ENCODE data around the gene ZNF485. TPM values are rescaled to one million over a fixed set of nuclear protein-coding genes. Genes with fewer than 3 reads are reported as not detected.

The ZNF485 gene
- total and polyA plus RNA-seq, 8 donors: 1.9 to 5.3 (median 4.9) TPM

DNA sequence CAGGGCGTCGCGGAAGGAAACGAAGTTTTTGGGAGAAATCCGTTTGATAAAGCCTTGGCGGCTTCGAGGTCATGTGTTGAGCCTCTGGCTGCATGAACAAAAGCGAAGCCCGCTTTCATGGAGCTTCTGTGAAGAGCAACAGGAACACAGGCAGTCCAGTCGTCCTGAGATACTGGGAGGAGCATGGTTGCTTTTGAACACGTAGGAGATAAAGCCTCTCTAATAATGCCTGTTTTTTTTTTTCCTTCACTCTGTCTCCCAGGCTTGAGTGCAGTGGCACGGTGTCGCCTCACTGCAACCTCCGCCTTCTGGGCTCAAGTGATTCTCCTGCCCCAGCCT lies 42.9 kb downstream of the ZNF485 start:
- H3K27me3 ChIP-seq: peaks cover 0 to 8% of the 10 kb centered on the region in 2 donors
- peak overlapping the region; percentile 71 to 74 for H3K27ac ChIP-seq
- peaks cover 0 to 8% of the 10 kb centered on the region in 2 donors for H3K4me1 ChIP-seq
- TF ChIP-seq, protein P1, sequence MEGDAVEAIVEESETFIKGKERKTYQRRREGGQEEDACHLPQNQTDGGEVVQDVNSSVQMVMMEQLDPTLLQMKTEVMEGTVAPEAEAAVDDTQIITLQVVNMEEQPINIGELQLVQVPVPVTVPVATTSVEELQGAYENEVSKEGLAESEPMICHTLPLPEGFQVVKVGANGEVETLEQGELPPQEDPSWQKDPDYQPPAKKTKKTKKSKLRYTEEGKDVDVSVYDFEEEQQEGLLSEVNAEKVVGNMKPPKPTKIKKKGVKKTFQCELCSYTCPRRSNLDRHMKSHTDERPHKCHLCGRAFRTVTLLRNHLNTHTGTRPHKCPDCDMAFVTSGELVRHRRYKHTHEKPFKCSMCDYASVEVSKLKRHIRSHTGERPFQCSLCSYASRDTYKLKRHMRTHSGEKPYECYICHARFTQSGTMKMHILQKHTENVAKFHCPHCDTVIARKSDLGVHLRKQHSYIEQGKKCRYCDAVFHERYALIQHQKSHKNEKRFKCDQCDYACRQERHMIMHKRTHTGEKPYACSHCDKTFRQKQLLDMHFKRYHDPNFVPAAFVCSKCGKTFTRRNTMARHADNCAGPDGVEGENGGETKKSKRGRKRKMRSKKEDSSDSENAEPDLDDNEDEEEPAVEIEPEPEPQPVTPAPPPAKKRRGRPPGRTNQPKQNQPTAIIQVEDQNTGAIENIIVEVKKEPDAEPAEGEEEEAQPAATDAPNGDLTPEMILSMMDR (IDR thresholded peaks at IDR 0.05): no peak
- H3K9me3 ChIP-seq: peaks cover 10 to 26% of the 10 kb centered on the region in 2 donors
- intact Hi-C loops (cut with DNase I): no loop called here
- H3K36me3 ChIP-seq: peaks cover 7 to 19% of the 10 kb centered on the region in 2 donors
- ATAC-seq (peak; percentile 8), DNase-seq (no peak)
- H3K4me3 ChIP-seq: peak overlapping the region; percentile 56 to 79

DNA sequence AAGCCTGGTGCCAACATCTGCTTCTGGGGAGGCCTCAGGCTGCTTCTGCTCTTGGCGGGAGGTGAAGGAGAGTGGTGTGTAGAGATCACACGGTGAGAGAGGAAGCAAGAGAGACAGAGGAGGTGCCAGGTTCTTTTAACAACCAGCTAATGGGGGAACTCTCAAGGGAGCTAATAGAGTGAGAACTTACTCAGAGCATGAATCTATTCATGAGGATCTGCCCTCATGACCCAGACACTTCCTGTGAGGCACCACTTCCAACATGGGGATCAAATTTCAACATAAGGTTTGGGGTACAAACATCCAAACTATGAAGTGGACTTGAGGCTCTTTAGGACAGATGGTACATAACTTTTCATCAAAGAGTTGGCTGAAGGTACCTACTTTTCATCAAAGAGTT lies 47.5 kb downstream of the ZNF485 start:
- Histone ChIP-seq H3K4me1 (peaks cover 0 to 8% of the 10 kb centered on the region in 2 donors), H3K27me3 (peaks cover 0 to 8% of the 10 kb centered on the region in 2 donors), H3K9me3 (no peaks in the 10 kb centered on the region), H3K27ac (no peak overlapping the region), H3K4me3 (no peak overlapping the region), H3K36me3 (no peaks in the 10 kb centered on the region)
- no peak for DNase-seq
- intact Hi-C loops (cut with DNase I): no loop called here
- TF ChIP-seq, protein P1 (IDR thresholded peaks at IDR 0.05): no peak
- no peak for ATAC-seq

GRCh38 chr10:43655311-43655710 lies 49.1 kb downstream of the ZNF485 start:
- intact Hi-C loops (cut with DNase I): no loop called here
- no peaks in the 10 kb centered on the region for H3K9me3 ChIP-seq

DNA sequence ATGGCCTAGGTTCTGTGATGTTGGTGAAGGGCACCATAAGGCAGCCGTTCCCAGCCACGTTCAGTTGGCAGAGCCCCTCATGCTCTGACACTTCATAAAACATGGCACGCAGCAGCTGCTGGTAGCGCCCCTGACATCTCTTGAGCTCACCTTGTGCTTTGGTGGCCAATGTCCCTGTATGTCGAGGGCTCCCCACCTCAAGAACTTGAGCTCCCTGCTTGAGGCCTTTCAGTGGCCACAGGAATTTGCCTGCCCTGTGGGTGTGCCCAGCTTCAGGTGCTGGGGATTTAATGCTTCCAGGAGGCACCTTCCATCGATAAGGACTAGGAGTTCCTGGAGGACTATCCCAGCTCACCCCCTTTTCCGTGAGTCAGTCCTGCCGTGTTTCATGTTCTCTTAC lies 52.0 kb downstream of the ZNF485 start:
- no peak overlapping the region for H3K4me3 ChIP-seq
- peaks cover 0 to 7% of the 10 kb centered on the region in 2 donors for H3K27me3 ChIP-seq
- H3K36me3 ChIP-seq: no peaks in the 10 kb centered on the region
- TF ChIP-seq, protein P1 (IDR thresholded peaks at IDR 0.05): no peak
- no peak overlapping the region for H3K27ac ChIP-seq
- ATAC-seq (no peak), DNase-seq (no peak)
- H3K4me1 ChIP-seq: no peaks in the 10 kb centered on the region
- no peaks in the 10 kb centered on the region for H3K9me3 ChIP-seq
- intact Hi-C loops (cut with DNase I): no loop called here

More at GRCh38 chr10:43655311-43655710, 49.1 kb downstream of the ZNF485 start:
- Histone ChIP-seq H3K4me1 (no peaks in the 10 kb centered on the region), H3K36me3 (no peaks in the 10 kb centered on the region), H3K4me3 (no peak overlapping the region), H3K27me3 (peaks cover 0 to 12% of the 10 kb centered on the region in 2 donors), H3K27ac (no peak overlapping the region)
- DNase-seq (no peak), ATAC-seq (no peak)
- TF ChIP-seq, protein P1 (IDR thresholded peaks at IDR 0.05): no peak

DNA sequence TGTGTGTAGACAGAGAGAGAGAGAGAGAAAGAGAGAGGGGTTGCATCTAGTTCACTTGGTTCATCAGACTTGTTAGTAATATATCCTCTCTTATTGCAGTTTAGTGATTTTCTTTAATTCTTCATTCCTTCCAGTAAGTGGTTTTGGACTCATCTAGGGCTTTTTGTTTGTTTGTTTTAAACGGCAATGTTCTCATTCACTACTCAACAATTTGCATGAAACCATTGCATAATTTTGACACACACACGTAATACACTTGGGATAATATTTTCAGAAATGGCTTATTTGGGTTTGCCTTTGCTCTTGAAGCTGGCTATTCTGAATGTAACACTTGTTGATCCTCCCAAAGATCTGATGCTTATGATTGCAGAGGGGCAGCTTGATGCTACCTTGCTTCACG lies 58.8 kb downstream of the ZNF485 start:
- DNase-seq (no peak), ATAC-seq (no peak)
- Histone ChIP-seq H3K4me1 (no peaks in the 10 kb centered on the region), H3K9me3 (no peaks in the 10 kb centered on the region), H3K27ac (no peak overlapping the region), H3K4me3 (no peak overlapping the region), H3K36me3 (no peaks in the 10 kb centered on the region), H3K27me3 (peaks cover 12 to 35% of the 10 kb centered on the region in 2 donors)
- TF ChIP-seq, protein P1 (IDR thresholded peaks at IDR 0.05): no peak
- intact Hi-C loops (cut with DNase I): no loop called here

All from left lung (tissue), 10 donors.